RKO (cell line): Measurements from ENCODE around the gene BMX.
A peak's percentile ranks its signal among the peaks of the same experiment; 100 is the strongest.

ENCODE experiments used
- DNase-seq: peaks from one replicate; pipeline ENCODE4 v3.0.0-alpha.2; 2016; ENCODE audit warnings: low spot score

BMX gene

GRCh38 chrX:15507005-15507404, 6.4 kb downstream of the BMX start:
- no peak for DNase-seq

GRCh38 chrX:15509845-15510244, 9.2 kb downstream of the BMX start:
- DNase-seq: no peak

GRCh38 chrX:15511563-15511962, 11.0 kb downstream of the BMX start:
- DNase-seq: no peak

- DNase-seq: peak; percentile 26
Observed at GRCh38 chrX:15512401-15512965, 11.9 kb downstream of the BMX start.

GRCh38 chrX:15514279-15514678, 13.7 kb downstream of the BMX start:
- no peak for DNase-seq

GRCh38 chrX:15515931-15516330, 15.3 kb downstream of the BMX start:
- DNase-seq: no peak

- DNase-seq: no peak
Observed at GRCh38 chrX:15522464-15522863, 21.9 kb downstream of the BMX start.

- DNase-seq: no peak
Observed at GRCh38 chrX:15523088-15523487, 22.5 kb downstream of the BMX start.

GRCh38 chrX:15524417-15524816, 23.8 kb downstream of the BMX start:
- no peak for DNase-seq

GRCh38 chrX:15525664-15526416, 25.2 kb downstream of the BMX start:
- no peak for DNase-seq

- no peak for DNase-seq
Observed at GRCh38 chrX:15529165-15529564, 28.6 kb downstream of the BMX start.

- DNase-seq: no peak
Observed at GRCh38 chrX:15530318-15530717, 29.7 kb downstream of the BMX start.

GRCh38 chrX:15546745-15547144, 46.1 kb downstream of the BMX start:
- no peak for DNase-seq

- no peak for DNase-seq
Observed at GRCh38 chrX:15547356-15547755, 46.7 kb downstream of the BMX start.

GRCh38 chrX:15549189-15550012, 48.8 kb downstream of the BMX start:
- DNase-seq: no peak

GRCh38 chrX:15559227-15559626, 58.6 kb downstream of the BMX start:
- DNase-seq: no peak

GRCh38 chrX:15560924-15561323, 60.3 kb downstream of the BMX start:
- no peak for DNase-seq

GRCh38 chrX:15563056-15563455, 62.4 kb downstream of the BMX start:
- DNase-seq: no peak

GRCh38 chrX:15564981-15565579, 64.5 kb downstream of the BMX start:
- peak; percentile 68 for DNase-seq

GRCh38 chrX:15566244-15566643, 65.6 kb downstream of the BMX start:
- no peak for DNase-seq

- DNase-seq: no peak
Observed at GRCh38 chrX:15567267-15567666, 66.7 kb downstream of the BMX start.

- peak; percentile 9 for DNase-seq
Observed at GRCh38 chrX:15567886-15568616, 67.4 kb downstream of the BMX start.
